ENCODE data around the gene DNAAF5.

Gene DNAAF5

GRCh38 chr7:726084-726853 is at the start of gene DNAAF5:
Gene DNAAF5 (plus strand): TSS chr7:726699. CDS start chr7:726721, 22 bp downstream.
- FAIRE-seq (no peak), DNase-seq (ENCODE audit: insufficient read length, low spot score) (peak; percentile 97)
- TF ChIP-seq POLR2A (IDR thresholded peaks at IDR 0.05; ENCODE audit: low read depth, low read length): peak; percentile 79

- TF ChIP-seq POLR2A (IDR thresholded peaks at IDR 0.05; ENCODE audit: low read depth, low read length): no peak
- no peak for FAIRE-seq
These were observed 49.5 kb upstream of the DNAAF5 start for GRCh38 chr7:676972-677385.

GRCh38 chr7:680411-681127 is 45.9 kb upstream of the DNAAF5 start:
- no peak for TF ChIP-seq POLR2A (IDR thresholded peaks at IDR 0.05; ENCODE audit: low read depth, low read length)
- FAIRE-seq: no peak
- no peak for DNase-seq (ENCODE audit: insufficient read length, low spot score)

More at GRCh38 chr7:676972-677385, 49.5 kb upstream of the DNAAF5 start:
- DNase-seq (ENCODE audit: insufficient read length, low spot score): no peak

GRCh38 chr7:681551-682307 is 44.8 kb upstream of the DNAAF5 start:
- FAIRE-seq (no peak), DNase-seq (ENCODE audit: insufficient read length, low spot score) (no peak)
- no peak for TF ChIP-seq POLR2A (IDR thresholded peaks at IDR 0.05; ENCODE audit: low read depth, low read length)

GRCh38 chr7:682810-683209 is 43.7 kb upstream of the DNAAF5 start:
- no peak for DNase-seq (ENCODE audit: insufficient read length, low spot score)
- no peak for TF ChIP-seq POLR2A (IDR thresholded peaks at IDR 0.05; ENCODE audit: low read depth, low read length)
- no peak for FAIRE-seq

GRCh38 chr7:683526-684205 is 42.8 kb upstream of the DNAAF5 start:
- no peak for TF ChIP-seq POLR2A (IDR thresholded peaks at IDR 0.05; ENCODE audit: low read depth, low read length)
- DNase-seq (ENCODE audit: insufficient read length, low spot score) (no peak), FAIRE-seq (no peak)

GRCh38 chr7:684416-684815 is 42.1 kb upstream of the DNAAF5 start:
- no peak for TF ChIP-seq POLR2A (IDR thresholded peaks at IDR 0.05; ENCODE audit: low read depth, low read length)
- DNase-seq (ENCODE audit: insufficient read length, low spot score) (no peak), FAIRE-seq (no peak)

- TF ChIP-seq POLR2A (IDR thresholded peaks at IDR 0.05; ENCODE audit: low read depth, low read length): no peak
- no peak for FAIRE-seq
- DNase-seq (ENCODE audit: insufficient read length, low spot score): no peak
These were observed 41.0 kb upstream of the DNAAF5 start for GRCh38 chr7:685540-685939.

- FAIRE-seq (no peak), DNase-seq (ENCODE audit: insufficient read length, low spot score) (no peak)
- no peak for TF ChIP-seq POLR2A (IDR thresholded peaks at IDR 0.05; ENCODE audit: low read depth, low read length)
These were observed 35.8 kb upstream of the DNAAF5 start for GRCh38 chr7:690478-691360.

- no peak for DNase-seq (ENCODE audit: insufficient read length, low spot score)
- no peak for TF ChIP-seq POLR2A (IDR thresholded peaks at IDR 0.05; ENCODE audit: low read depth, low read length)
- no peak for FAIRE-seq
These were observed 35.0 kb upstream of the DNAAF5 start for GRCh38 chr7:691361-692045.

GRCh38 chr7:693280-693679 is 33.2 kb upstream of the DNAAF5 start:
- no peak for DNase-seq (ENCODE audit: insufficient read length, low spot score)
- no peak for FAIRE-seq
- no peak for TF ChIP-seq POLR2A (IDR thresholded peaks at IDR 0.05; ENCODE audit: low read depth, low read length)

GRCh38 chr7:696426-696811 is 30.1 kb upstream of the DNAAF5 start:
- no peak for DNase-seq (ENCODE audit: insufficient read length, low spot score)
- TF ChIP-seq POLR2A (IDR thresholded peaks at IDR 0.05; ENCODE audit: low read depth, low read length): no peak
- no peak for FAIRE-seq
